GM21367 (cell line): ENCODE results near the gene GAB1.

ENCODE experiments used
- ATAC-seq: cut with Tn5 transposase; IDR thresholded peaks from one replicate; pipeline ENCODE4 v1.9.1; 2021; ENCODE audit not compliant: unreplicated experiment

The GAB1 gene

DNA sequence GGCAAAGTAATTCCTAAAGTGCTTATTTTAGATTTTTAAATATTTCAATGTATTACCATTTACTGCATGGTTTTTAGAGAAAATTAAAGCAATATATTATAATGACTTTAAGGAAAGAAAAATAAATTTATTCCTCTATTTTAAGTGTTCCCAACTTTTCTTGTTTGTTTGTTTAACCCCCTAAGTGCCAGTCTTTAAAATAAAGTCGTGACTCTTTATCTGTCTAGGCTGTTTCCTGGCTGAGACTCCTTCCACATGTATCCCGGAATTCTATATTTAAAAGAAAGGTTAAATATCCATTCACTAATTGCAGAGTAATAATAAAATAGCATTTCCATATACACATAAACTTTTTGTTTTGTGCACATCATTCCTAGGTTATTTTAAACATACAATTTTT is 71.2 kb downstream of the GAB1 start:
- no peak for ATAC-seq

DNA sequence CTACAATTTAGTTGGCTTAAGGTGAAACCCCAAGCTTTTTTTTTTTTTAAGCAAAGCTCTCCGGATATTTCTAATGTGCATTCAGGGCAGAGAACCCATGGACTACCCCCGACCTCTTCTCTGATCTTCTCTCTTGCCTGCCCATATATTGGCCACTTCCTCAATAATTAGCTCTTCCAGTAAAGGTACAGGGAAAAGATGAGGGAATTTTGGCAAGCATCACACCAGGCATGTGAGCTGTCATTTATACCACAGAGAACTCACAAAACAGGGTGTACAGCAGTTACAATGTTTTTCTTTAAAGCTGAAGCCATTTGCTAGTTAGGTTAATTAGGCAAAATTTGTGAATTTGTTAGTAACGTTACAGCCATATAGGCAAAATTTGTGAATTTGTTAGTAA is 73.3 kb downstream of the GAB1 start:
- ATAC-seq: no peak

DNA sequence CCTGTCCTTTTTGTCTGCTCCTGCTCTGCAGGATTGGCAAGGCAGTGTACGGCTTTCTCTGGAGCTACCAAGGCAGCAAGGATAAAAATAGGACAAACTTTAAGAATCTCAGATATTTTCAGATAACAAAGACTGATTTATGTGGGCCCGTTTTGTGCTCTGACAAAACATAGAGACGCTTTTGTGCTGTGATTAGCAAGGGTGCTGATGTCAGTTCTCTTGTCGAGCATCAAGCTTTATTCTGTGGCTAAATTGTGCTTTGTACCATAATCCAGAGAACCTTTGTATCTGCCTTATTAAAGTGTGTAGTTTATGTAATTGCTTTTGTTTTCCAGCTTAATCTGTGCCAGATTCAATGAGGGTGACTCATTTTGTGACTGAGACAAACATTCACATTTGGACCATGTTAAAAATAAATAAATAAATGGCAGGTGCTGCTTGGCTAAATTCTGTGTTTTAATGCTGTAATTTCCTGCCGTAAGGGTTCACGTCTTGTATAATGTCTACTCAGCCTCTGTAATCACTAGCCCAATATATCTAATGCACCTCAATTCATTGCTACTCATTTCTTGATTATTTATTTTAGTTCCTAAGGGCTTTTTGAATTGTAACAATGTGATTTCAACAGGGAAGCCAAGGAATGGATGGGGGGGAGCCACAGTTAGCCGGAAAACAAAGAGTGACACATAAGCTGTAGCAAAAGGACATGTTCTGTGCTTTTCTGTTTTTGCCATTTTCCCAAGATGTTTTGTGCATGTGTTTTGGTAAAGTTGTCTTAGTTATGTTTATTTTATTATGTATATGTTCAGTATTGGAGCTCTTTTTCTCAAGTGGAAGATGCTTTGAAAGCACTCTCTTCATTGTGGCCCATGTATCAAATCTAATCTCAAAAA is 75.1 kb downstream of the GAB1 start:
- no peak for ATAC-seq

GRCh38 chr4:143412420-143412758 is 75.7 kb downstream of the GAB1 start:
- no peak for ATAC-seq

- peak; percentile 83 for ATAC-seq
Measured at GRCh38 chr4:143417679-143418403, 81.2 kb downstream of the GAB1 start.

DNA sequence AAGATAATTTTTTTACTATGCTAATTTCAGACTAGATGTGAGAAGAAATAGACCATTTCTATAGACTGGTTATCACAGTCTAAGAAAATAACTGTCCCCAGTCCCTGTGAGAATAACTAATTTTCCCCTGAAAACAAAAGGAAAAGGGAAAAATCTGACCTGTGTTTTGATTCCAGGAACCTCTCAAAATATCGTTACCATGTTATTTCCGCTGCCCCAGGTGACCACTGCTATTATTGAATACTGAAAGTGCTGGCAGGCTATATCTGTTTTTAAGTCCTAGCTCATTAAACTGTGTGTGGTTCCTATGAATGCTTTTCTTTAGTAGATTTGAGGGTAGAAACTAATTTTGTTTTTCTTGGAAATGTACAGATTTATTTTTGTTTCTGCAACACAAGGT is 83.6 kb downstream of the GAB1 start:
- ATAC-seq: no peak

- ATAC-seq: no peak
Measured at GRCh38 chr4:143421609-143422008, 84.9 kb downstream of the GAB1 start.

- no peak for ATAC-seq
Measured at GRCh38 chr4:143424276-143424675, 87.6 kb downstream of the GAB1 start.

- ATAC-seq: no peak
Measured at GRCh38 chr4:143431526-143432257, 95.0 kb downstream of the GAB1 start.

DNA sequence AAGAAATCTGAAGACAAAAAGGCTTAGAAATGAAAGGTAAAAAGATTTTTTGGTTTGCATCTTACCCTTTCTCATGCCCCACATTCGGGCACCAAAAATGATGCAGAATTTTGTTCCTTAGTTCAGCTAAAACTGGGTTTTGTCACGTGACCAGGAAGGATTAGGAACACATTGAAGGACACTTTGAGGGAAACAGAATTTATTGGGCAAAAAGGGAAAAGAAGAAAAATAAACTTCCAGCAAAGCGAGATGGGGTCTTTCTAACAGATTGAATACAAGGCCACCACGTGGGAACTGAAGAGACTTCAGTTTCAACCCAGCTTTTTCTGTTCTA is 95.5 kb downstream of the GAB1 start:
- ATAC-seq: no peak

DNA sequence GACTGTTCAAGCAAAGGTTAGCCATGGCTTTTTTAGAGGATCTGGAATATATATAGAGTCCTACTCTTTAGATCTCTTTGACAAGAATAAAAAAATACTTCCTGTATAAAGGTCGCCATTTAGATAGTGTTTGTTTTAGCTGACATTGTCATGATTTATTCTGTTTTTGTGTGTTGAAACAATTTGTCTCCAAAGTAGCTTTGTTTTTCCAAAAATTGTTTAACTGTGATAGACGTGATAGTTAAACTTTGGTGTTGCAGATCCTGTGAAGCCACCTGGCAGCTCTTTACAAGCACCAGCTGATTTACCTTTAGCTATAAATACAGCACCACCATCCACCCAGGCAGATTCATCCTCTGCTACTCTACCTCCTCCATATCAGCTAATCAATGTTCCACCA is 96.6 kb downstream of the GAB1 start:
- no peak for ATAC-seq

DNA sequence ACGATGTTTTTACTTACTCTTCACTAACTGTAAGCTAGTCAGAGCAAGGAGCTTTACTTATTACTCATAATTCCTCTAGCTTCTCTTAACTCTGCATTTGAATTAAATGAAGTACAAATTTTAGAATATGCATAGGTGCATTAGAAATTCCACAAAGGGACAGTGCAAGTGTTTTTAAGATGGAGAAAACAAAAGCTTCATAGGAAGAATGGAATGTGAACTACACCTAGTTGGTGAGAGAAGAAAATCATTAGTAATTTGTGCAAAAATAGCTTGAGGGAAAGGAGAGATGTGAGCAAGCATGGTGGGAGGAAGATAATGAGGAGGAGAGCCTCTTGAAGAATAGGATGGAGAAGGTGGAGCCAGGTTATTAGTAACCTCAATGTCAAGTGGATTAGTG is 99.3 kb downstream of the GAB1 start:
- ATAC-seq: no peak

GRCh38 chr4:143437476-143437875 is 100.8 kb downstream of the GAB1 start:
- ATAC-seq: no peak

DNA sequence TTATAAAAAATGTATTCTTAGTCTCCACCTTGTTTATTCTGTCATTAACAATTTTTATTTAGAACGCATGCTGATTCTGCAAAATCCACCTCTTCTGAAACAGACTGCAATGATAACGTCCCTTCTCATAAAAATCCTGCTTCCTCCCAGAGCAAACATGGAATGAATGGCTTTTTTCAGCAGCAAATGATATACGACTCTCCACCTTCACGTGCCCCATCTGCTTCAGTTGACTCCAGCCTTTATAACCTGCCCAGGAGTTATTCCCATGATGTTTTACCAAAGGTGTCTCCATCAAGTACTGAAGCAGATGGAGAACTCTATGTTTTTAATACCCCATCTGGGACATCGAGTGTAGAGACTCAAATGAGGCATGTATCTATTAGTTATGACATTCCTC is 101.3 kb downstream of the GAB1 start:
- no peak for ATAC-seq

- ATAC-seq: no peak
Measured at GRCh38 chr4:143438710-143439109, 102.0 kb downstream of the GAB1 start.

DNA sequence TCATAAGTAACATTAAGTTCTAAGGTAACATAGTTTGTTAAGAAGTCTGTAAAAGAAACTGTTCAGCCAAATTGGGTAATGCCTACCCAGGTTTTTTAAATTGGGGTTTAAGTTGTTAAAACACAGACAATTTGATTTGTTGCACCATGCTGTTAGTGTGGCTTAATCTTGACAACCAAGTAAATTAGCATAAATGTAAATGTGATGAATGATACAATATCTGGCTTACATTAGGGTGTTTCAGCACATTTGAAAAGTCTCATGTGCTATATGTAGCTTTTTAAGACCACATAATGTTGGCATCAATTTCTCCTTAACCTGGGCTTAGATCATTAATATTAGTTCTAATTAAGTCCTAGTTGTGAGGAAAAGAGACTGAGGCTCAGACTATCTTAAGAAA is 104.4 kb downstream of the GAB1 start:
- ATAC-seq: no peak

GRCh38 chr4:143441678-143442077 is 105.0 kb downstream of the GAB1 start:
- ATAC-seq: no peak

DNA sequence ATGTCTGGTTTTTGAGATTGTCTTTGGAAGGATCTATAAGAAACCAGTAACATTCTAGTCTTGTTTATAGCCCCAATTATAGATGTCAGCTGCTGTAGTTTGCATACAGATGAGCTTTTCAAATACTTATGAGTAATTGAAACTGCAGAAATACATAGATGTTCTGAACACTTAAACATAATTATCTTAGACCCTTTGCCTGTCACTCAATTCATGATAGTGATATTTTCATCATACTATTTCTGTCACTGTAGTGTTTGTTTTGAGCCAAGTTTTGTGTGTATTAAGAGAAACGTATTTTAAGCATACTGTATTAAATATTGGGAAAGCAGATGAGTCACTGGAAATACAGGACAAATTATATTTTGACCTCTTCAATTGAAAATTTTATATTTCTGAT is 107.1 kb downstream of the GAB1 start:
- no peak for ATAC-seq

DNA sequence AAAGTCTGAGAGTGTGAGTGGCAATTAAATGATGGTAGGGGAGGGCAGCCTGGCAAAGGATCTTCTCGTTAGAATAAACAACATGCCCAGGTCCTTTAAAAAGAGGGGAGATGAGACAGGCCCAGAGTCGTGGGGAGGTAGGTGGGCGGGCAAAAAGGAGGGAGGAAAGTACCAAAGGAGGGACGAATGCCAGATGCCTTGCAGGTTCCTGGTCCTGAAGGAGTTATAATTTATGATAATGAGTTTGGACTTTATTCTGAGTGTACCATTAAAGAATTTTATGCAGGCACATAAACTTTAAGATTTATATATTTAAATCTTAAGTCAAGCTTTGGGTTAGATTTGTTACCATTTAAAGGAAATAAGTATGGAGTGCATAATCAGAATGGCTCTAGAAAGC is 114.5 kb downstream of the GAB1 start:
- no peak for ATAC-seq

GRCh38 chr4:143455211-143455610 is 118.5 kb downstream of the GAB1 start:
- ATAC-seq: no peak

DNA sequence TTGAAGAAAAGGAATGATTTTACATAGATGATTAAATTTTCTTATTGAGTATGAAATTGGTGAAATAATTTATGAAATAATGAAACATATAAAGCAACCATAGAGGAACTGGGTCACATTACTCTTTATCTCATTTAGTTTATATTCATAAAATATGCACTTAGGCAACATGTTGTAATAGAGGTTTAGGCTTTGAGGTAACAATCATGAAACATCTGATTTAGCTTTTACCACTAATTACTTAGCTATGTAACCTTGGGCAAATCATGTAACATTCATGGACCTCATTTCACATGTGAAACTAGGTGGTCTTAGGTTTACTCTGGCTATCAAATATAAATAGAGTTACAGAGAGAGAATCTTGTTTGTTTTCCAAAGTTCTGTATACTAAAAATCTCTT is 122.3 kb downstream of the GAB1 start:
- no peak for ATAC-seq
